Neural cell (in vitro differentiated cells): Measurements from ENCODE around the gene CHORDC1. TPM values are rescaled to one million over a fixed set of nuclear protein-coding genes. Genes with fewer than 3 reads are reported as not detected.

ENCODE experiments used
- H2AFZ ChIP-seq: fragments of 200-600, 300-800 bp; sonication (generic), shearing (Covaris generic); 2 replicates; pipeline ENCODE4 v1.6.0; 2014; ENCODE audit warnings: low read depth, mild to moderate bottlenecking, antibody characterized with exemption, low read length, moderate library complexity
- H3F3A ChIP-seq: fragments of 200-600 bp; shearing (Covaris generic); 2 replicates; pipeline ENCODE4 v1.6.1; 2016; ENCODE audit warnings: mild to moderate bottlenecking, moderate library complexity, mixed read lengths, antibody characterized with exemption, low read length; ENCODE audit not compliant: insufficient read depth, poor library complexity, severe bottlenecking
- H3K27ac ChIP-seq: fragments of 200-600, 300-800 bp; sonication (generic), shearing (Covaris generic); 2 replicates; pipeline ENCODE4 v1.5.1; 2014; ENCODE audit warnings: mild to moderate bottlenecking, low read length, moderate library complexity
- H3K27me3 ChIP-seq: fragments of 300-800, 200-600 bp; sonication (generic), shearing (Covaris generic); 2 replicates; pipeline ENCODE4 v1.6.0; 2014; ENCODE audit warnings: mild to moderate bottlenecking, low read depth, low read length, moderate library complexity; ENCODE audit not compliant: insufficient read depth
- H3K36me3 ChIP-seq: fragments of 300-800, 200-600 bp; sonication (generic), shearing (Covaris generic); 2 replicates; pipeline ENCODE4 v1.5.1; 2014; ENCODE audit warnings: mild to moderate bottlenecking, antibody characterized with exemption, low read length, moderate library complexity; ENCODE audit not compliant: insufficient read depth
- H3K4me2 ChIP-seq: fragments of 300-800, 200-600 bp; sonication (generic), shearing (Covaris generic); 2 replicates; pipeline ENCODE4 v1.6.0; 2014; ENCODE audit warnings: mild to moderate bottlenecking, low read length
- H3K4me3 ChIP-seq: fragments of 300-800, 200-600 bp; sonication (generic), shearing (Covaris generic); 2 replicates; pipeline ENCODE4 v1.5.1; 2014; ENCODE audit warnings: mild to moderate bottlenecking, low read length, moderate library complexity
- H3K79me2 ChIP-seq: fragments of 200-600 bp; shearing (Covaris generic); replicated peaks from 2 replicates; pipeline ENCODE4 v1.6.0; 2014; ENCODE audit warnings: mild to moderate bottlenecking, low read length, moderate library complexity; ENCODE audit not compliant: insufficient read depth
- H3K9ac ChIP-seq: fragments of 300-800, 200-600 bp; sonication (generic), shearing (Covaris generic); 2 replicates; pipeline ENCODE4 v1.6.1; 2016; ENCODE audit warnings: mild to moderate bottlenecking, low read length, mixed read lengths
- H3K9me2 ChIP-seq: fragments of 200-600 bp; shearing (Covaris generic); 2 replicates; pipeline ENCODE4 v1.6.1; 2016; ENCODE audit warnings: mild to moderate bottlenecking, low read length, mixed read lengths; ENCODE audit not compliant: insufficient read depth
- H3K9me3 ChIP-seq: fragments of 200-600, 300-800 bp; sonication (generic), shearing (Covaris generic); 2 replicates; pipeline ENCODE4 v1.6.1; 2016; ENCODE audit warnings: mild to moderate bottlenecking, mixed run types, low read length, moderate library complexity, mixed read lengths
- H4K20me1 ChIP-seq: fragments of 200-600 bp; shearing (Covaris generic); 2 replicates; pipeline ENCODE4 v1.6.1; 2016; ENCODE audit warnings: mild to moderate bottlenecking, mixed run types; ENCODE audit not compliant: insufficient read depth
- CTCF ChIP-seq: fragments of 450-650 bp; IDR thresholded peaks from 2 replicates; pipeline ENCODE4 v1.5.1; 2014; ENCODE audit warnings: antibody characterized with exemption, mild to moderate bottlenecking, moderate library complexity; ENCODE audit not compliant: poor library complexity, severe bottlenecking
- EP300 ChIP-seq: fragments of 450-650 bp; conservative IDR thresholded peaks from 2 replicates; pipeline ENCODE4 v1.6.1; 2014; ENCODE audit warnings: antibody characterized with exemption, mild to moderate bottlenecking, moderate library complexity; ENCODE audit not compliant: poor library complexity, severe bottlenecking
- EZH2 ChIP-seq: fragments of 200-600, 300-800 bp; shearing (Covaris generic), sonication (generic); IDR thresholded peaks from 2 replicates; pipeline ENCODE4 v1.6.1; 2014; ENCODE audit warnings: antibody characterized with exemption, low read length, borderline replicate concordance, mild to moderate bottlenecking; ENCODE audit not compliant: insufficient read depth, poor library complexity, severe bottlenecking
- MXI1 ChIP-seq: fragments of 450-650 bp; conservative IDR thresholded peaks from 2 replicates; pipeline ENCODE4 v1.6.1; 2014; ENCODE audit warnings: antibody characterized with exemption, mild to moderate bottlenecking; ENCODE audit not compliant: poor library complexity, severe bottlenecking
- POLR2AphosphoS5 ChIP-seq: IDR thresholded peaks from 2 replicates; pipeline ENCODE4 v1.6.1; 2012
- RAD21 ChIP-seq: fragments of 450-650 bp; conservative IDR thresholded peaks from 2 replicates; pipeline ENCODE4 v1.6.1; 2014; ENCODE audit warnings: antibody characterized with exemption, mild to moderate bottlenecking, moderate library complexity
- SMC3 ChIP-seq: fragments of 450-650 bp; conservative IDR thresholded peaks from 2 replicates; pipeline ENCODE4 v1.6.1; 2014; ENCODE audit warnings: antibody characterized with exemption, mild to moderate bottlenecking, moderate library complexity; ENCODE audit not compliant: poor library complexity
- TAF1 ChIP-seq: IDR thresholded peaks from 2 replicates; pipeline ENCODE4 v1.6.1; 2012; ENCODE audit warnings: low read depth
- polyA plus RNA-seq: library from polyadenylated mRNA; depleted of rRNA; stranded (reverse); fragments of >200 nt; gene quantifications from 2 replicates; pipeline ENCODE4 v1.2.3, GENCODE V29; 2014
- TF ChIP-seq, protein P1 (sequence below): IDR thresholded peaks from 2 replicates; pipeline ENCODE4 v1.6.1; 2012; ENCODE audit warnings: borderline replicate concordance

The CHORDC1 gene
- polyA plus RNA-seq, 1 donor from 2014 or later: 63.9 TPM

DNA sequence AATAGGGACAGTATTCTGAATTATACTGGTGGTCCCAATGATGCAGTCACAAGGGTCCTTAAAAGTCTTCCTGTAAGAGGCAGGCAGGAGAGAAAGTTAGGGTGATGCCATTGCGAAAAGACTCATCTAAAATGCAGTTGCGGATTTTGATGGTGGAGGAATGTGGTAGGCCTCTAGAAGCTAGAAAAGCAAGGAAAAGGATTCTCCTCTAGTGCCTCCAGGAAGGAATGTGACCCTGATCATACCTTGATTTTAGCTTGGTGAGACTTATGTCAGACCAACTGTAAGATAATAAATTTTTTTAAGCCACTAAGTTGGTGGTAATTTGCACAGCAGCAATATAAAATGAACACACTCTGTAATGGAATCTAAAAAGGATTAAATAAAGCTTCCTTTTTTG is 33.8 kb downstream of the CHORDC1 start:
- Histone ChIP-seq H4K20me1 (no peaks in the 10 kb centered on the region), H3K9ac (no peak overlapping the region), H2AFZ (no peak overlapping the region), H3K9me2 (no peaks in the 10 kb centered on the region), H3K4me2 (no peak overlapping the region), H3K4me3 (no peak overlapping the region), H3K27ac (no peak overlapping the region), H3K36me3 (no peaks in the 10 kb centered on the region), H3K9me3 (no peaks in the 10 kb centered on the region), H3F3A (no peaks in the 10 kb centered on the region), H3K79me2 (no peaks in the 10 kb centered on the region), H3K27me3 (no peaks in the 10 kb centered on the region)
- TF ChIP-seq SMC3 (no peak), EP300 (no peak), POLR2AphosphoS5 (no peak), EZH2 (no peak), RAD21 (no peak), MXI1 (no peak), CTCF (no peak), TAF1 (no peak)
- TF ChIP-seq, protein P1, sequence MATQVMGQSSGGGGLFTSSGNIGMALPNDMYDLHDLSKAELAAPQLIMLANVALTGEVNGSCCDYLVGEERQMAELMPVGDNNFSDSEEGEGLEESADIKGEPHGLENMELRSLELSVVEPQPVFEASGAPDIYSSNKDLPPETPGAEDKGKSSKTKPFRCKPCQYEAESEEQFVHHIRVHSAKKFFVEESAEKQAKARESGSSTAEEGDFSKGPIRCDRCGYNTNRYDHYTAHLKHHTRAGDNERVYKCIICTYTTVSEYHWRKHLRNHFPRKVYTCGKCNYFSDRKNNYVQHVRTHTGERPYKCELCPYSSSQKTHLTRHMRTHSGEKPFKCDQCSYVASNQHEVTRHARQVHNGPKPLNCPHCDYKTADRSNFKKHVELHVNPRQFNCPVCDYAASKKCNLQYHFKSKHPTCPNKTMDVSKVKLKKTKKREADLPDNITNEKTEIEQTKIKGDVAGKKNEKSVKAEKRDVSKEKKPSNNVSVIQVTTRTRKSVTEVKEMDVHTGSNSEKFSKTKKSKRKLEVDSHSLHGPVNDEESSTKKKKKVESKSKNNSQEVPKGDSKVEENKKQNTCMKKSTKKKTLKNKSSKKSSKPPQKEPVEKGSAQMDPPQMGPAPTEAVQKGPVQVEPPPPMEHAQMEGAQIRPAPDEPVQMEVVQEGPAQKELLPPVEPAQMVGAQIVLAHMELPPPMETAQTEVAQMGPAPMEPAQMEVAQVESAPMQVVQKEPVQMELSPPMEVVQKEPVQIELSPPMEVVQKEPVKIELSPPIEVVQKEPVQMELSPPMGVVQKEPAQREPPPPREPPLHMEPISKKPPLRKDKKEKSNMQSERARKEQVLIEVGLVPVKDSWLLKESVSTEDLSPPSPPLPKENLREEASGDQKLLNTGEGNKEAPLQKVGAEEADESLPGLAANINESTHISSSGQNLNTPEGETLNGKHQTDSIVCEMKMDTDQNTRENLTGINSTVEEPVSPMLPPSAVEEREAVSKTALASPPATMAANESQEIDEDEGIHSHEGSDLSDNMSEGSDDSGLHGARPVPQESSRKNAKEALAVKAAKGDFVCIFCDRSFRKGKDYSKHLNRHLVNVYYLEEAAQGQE: no peak

- Histone ChIP-seq H3F3A (no peaks in the 10 kb centered on the region), H3K9me3 (no peaks in the 10 kb centered on the region), H3K4me2 (no peak overlapping the region), H3K9me2 (no peaks in the 10 kb centered on the region), H3K27ac (no peak overlapping the region), H4K20me1 (no peaks in the 10 kb centered on the region), H3K9ac (no peak overlapping the region), H3K79me2 (no peaks in the 10 kb centered on the region), H3K27me3 (no peaks in the 10 kb centered on the region), H3K4me3 (no peak overlapping the region), H2AFZ (no peak overlapping the region), H3K36me3 (no peaks in the 10 kb centered on the region)
- TF ChIP-seq MXI1: no peak
- no peak for TF ChIP-seq TAF1
- TF ChIP-seq EP300: no peak
- TF ChIP-seq SMC3: no peak
Observed at GRCh38 chr11:90187839-90188238, 35.0 kb downstream of the CHORDC1 start.

DNA sequence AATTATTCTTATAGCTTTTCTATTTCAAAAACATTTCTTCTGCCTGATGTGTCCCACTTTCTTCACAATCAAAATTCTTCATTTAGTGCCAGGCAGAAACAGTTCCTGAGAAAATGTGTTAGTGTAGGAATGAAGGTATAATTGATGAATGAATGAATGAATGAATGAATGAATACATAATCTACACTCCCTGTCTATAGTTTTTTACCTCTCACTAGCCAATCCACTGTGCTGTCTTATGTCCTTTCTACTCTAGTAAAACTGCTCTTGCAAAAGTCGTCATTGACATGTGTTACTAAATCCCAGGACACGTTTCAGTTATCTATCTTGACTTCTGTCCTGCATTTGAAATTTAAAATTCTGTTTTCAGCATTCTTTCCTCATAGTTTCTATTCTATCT is 42.9 kb downstream of the CHORDC1 start:
- TF ChIP-seq SMC3 (no peak), EZH2 (no peak), CTCF (no peak), RAD21 (no peak), POLR2AphosphoS5 (no peak), TAF1 (no peak), EP300 (no peak), MXI1 (no peak)
- TF ChIP-seq, protein P1: no peak
- no peak overlapping the region for H3K9ac ChIP-seq
- H2AFZ ChIP-seq: no peak overlapping the region
- no peaks in the 10 kb centered on the region for H3F3A ChIP-seq
- no peak overlapping the region for H3K4me3 ChIP-seq
- H3K36me3 ChIP-seq: no peaks in the 10 kb centered on the region
- H3K27me3 ChIP-seq: no peaks in the 10 kb centered on the region
- H3K79me2 ChIP-seq: no peaks in the 10 kb centered on the region
- no peak overlapping the region for H3K27ac ChIP-seq
- no peaks in the 10 kb centered on the region for H3K9me3 ChIP-seq
- H3K4me2 ChIP-seq: no peak overlapping the region
- H3K9me2 ChIP-seq: no peaks in the 10 kb centered on the region
- H4K20me1 ChIP-seq: no peaks in the 10 kb centered on the region
